H1 (cell line): ENCODE measurements around the gene DCANP1. TPM values are rescaled to one million over a fixed set of nuclear protein-coding genes. Genes with fewer than 3 reads are reported as not detected.

Experiments
- PHF8 ChIP-seq: fragments of 200-600 bp; sonication (generic); conservative IDR thresholded peaks from 2 replicates; pipeline ENCODE4 v1.7.1; 2012; ENCODE audit warnings: low read depth, mild to moderate bottlenecking, inconsistent platforms, low read length, moderate library complexity
- POLR2AphosphoS5 ChIP-seq: IDR thresholded peaks from 2 replicates; pipeline ENCODE4 v1.6.1; 2011; ENCODE audit warnings: low read depth, low read length
- SIX5 ChIP-seq: IDR thresholded peaks from 2 replicates; pipeline ENCODE4 v1.6.1; 2011; ENCODE audit warnings: mild to moderate bottlenecking, low read depth, low read length
- polyA plus RNA-seq, 7 experiments: library from polyadenylated mRNA; depleted of rRNA in 3 of 7; stranded (reverse) in 5 of 7; unstranded in 2 of 7; fragments of >200 nt in 5 of 7; fragments of 200-250 nt in 2 of 7; gene quantifications; 1 replicate in 5 of 7; 2 replicates in 1 of 7; 4 replicates in 1 of 7; pipeline versions ENCODE4 v1.2.1 to v1.2.3, GENCODE V29; 2011 to 2013; ENCODE audit warnings: missing spikeins in 2 of 7, mixed read lengths in 2 of 7
- total RNA-seq: library from RNA; stranded (reverse); fragmentation: NEBNext Ultra II Directional; extraction: Animal tissue kit (Norgen Biotek cat#: 25700); gene quantifications from 2 replicates; pipeline ENCODE4 v1.2.1, GENCODE V29; 2021

The DCANP1 gene
- total and polyA plus RNA-seq, 2 of the 8 experiments (the other 6 are each of a cell fraction or from before 2014, with no cell fraction given) = not detected

- TF ChIP-seq POLR2AphosphoS5 (no peak), PHF8 (no peak), SIX5 (no peak)
These were observed 45.1 kb downstream of the DCANP1 start (continued) for GRCh38 chr5:135402031-135402430.
